Gastroesophageal sphincter (tissue), 3 donors: Measurements from ENCODE around the gene ARF1.

ENCODE experiments used
- CTCF ChIP-seq, 4 experiments: fragments of 200-600 bp in 2 of 4; fragments of 450-650 bp in 2 of 4; sonication (generic) in 1 of 4; IDR thresholded peaks; one replicate each; pipeline ENCODE4 v1.5.1; 2017 to 2019; ENCODE audit warnings: antibody characterized with exemption in 4 of 4, mild to moderate bottlenecking in 2 of 4, moderate library complexity in 2 of 4
- EP300 ChIP-seq: sonication (generic); formaldehyde crosslinking; IDR thresholded peaks from one replicate; pipeline ENCODE4 v1.6.1; 2017; ENCODE audit warnings: antibody characterized with exemption, mild to moderate bottlenecking
- POLR2A ChIP-seq, 2 donors: fragments of 450-650 bp; IDR thresholded peaks; one replicate each; pipeline ENCODE4 v1.6.1; 2017; ENCODE audit warnings: antibody characterized with exemption in 2 of 2, mild to moderate bottlenecking in 2 of 2, moderate library complexity in 1 of 2

DNA sequence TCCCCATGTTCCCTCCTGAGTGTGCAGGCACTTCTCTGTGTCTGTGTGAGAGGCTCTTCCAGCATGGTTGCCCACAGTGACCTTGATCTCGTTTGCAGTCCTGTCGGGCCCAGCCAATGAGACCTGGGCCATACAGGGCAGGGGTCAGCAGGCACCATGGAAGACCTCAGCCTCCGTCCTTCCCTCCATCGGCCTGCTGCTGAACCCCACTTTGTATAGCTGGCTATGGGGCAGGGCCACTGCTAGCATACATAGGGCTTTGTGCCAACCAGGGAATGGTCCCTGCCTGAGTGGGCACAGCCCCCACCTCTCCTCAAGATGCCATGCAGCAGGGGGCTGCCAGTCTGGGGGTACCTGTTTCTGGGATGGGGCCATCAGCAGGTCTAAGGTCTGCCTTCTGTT, 16.8 kb downstream of the ARF1 start:
- TF ChIP-seq CTCF (IDR thresholded peaks at IDR 0.05) (no peak), POLR2A (IDR thresholded peaks at IDR 0.05) (no peak), EP300 (no peak)
